Activated CD8-positive, alpha-beta memory T cell treated with anti-CD3 and anti-CD28 coated beads, Interleukin-2, amount 50 U/mL, for 1 hour (primary cell): Measurements from ENCODE around the gene SPRED3.

Source experiments
- DNase-seq: peaks from one replicate; pipeline ENCODE4 v3.0.0-alpha.2; 2020; ENCODE audit errors: extremely low read depth

The SPRED3 gene

DNA sequence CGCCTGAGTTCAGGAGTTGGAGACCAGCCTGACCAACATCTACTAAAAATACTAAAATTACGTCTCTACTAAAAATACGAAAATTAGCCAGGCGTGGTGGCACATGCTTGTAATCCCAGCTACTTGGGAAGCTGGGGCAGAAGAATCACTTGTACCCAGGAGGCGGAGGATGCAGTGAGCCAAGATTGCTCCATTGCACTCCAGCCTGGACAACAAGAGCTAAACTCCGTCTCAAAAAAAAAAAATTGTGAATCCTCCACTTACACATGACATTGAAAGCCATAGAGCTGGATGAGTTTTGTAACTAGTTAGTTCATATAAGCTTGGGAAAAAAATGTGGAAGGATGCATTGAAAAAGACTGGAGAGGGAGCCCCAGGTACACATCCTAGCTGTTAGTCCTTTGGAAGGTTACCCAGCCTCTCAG, 14.6 kb upstream of the SPRED3 start:
- no peak for DNase-seq

DNA sequence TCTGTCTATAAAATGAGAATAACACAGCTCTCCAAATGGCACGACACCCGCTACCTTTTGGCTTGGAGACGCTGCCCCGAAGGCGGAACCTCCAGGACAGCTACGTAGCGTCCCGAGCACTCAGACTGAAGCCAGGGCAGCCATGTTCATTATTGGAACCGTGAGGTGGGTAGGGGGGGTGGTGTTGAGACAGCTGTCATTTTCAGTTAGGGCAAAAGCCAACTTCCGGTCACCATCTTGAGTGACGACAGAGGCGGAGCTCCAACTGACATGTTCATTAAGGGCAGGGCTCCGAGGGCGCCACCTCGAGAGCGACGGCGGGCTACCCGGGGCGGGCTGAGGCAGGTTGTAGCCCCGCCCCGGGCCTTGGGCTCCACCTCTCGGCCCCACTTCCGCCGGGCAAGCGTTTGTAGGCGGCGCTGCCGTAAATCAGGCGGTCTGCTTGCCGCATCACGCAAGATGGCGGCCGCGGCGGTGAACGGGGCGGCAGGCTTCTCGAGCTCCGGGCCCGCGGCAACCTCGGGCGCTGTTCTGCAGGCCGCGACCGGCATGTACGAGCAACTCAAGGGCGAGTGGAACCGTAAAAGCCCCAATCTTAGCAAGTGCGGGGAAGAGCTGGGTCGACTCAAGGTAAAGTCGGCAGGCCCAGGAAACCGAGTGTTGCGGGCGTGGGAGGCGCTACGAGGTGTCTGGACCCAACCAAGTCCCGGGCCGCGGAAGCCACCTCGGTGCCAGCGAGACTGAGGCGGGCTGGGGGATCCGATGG, 14.0 kb upstream of the SPRED3 start, which contains the start of gene PSMD8:
Gene PSMD8 (plus strand): TSS at position 240 of the 766 bp plus-strand sequence. CDS start 31 bp downstream, at position 271.
- DNase-seq: peak; percentile 97

DNA sequence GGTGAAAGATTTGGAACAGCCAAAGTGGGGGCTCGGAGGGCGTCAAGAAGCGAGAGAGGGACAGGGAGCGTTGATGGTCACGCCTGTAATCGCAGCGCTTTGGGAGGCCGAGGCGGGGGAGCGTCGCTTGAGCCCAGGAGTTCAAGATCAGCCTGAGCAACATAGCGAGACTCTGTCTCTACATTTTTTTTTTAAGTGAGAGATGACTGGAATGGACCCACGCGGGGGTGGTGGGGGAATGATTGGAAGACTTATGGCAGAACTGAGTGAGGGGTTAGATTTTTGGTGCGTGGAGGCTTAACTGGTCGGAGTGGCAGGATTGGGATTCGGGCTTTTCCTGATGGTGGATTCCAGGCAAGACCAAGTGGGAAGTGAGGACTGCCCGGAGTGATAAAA, 13.4 kb upstream of the SPRED3 start:
- no peak for DNase-seq

DNA sequence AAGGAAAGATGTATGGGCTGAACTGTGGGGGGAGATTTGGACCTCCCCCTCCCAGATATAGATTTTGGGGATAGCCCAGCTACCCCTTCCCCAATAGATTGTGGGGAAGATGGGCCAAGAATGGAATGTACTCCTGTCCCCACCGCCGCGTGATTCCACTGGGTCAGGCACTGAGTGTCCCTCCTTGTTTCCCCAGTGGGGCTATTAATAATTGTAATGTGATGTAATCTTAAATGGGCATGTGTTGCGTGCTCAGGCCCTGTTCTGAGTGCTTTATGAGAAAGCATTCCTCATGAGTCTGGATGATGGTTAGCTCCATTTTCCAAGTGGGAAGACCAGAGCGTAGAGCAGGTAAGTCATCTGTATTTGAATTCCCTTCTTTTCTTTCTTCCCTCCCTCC, 12.7 kb upstream of the SPRED3 start:
- no peak for DNase-seq

DNA sequence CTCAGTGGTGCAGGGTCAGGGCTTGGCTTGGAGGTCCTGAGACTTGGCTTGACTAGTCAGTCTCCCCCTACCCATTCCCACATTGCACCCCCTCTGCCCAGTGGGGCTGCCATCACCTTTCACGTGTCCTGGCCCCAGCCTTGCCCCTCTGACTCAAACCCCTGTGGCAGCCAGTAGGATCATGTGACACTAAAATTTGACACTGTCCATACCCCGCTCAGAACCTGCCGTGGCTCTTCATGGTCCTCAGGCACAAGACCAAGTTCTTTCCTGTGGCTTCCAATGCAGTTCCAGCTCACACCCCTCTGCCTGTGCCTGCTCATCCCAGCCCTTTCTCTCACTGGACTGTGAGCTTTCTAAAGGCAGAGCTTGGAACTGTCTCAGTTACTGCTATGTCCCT, 11.9 kb upstream of the SPRED3 start:
- no peak for DNase-seq

DNA sequence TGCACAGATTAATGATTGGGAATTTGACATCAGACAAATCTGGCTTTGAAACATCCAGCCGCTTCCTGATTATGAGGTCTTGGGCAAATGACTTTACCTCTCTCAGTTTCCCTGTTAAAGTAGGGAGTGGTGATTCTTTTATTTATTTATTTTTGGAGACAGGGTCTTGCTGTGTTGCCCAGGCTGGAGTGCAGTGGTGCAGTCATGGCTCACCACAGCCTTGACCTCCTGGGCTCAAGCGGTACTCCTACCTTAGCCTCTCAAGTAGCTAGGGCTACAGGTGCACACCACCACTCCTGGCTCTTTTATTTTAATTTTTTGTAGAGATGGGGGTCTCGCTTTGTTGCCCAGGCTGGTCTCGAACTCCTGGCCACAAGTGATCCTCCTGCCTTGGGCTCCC, 11.4 kb upstream of the SPRED3 start:
- DNase-seq: no peak

DNA sequence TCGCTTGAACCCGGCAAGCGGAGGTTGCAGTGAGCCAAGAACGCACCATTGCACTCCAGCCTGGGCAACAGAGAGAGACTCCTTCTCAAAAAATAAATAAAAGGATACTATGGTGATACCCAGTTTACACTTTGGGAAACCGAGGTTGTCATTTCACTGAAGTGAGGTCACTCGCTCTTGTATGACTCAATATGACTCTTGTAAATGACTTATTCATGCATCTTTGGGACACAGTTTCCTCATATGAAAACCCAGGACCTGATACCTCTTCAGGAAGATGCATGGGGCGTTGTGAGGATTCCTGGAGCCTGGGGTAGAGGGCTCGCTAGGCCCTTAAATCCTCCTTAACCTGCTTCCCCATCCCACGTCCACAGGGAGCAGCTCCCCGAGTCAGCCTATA, 9.6 kb upstream of the SPRED3 start:
- DNase-seq: no peak

DNA sequence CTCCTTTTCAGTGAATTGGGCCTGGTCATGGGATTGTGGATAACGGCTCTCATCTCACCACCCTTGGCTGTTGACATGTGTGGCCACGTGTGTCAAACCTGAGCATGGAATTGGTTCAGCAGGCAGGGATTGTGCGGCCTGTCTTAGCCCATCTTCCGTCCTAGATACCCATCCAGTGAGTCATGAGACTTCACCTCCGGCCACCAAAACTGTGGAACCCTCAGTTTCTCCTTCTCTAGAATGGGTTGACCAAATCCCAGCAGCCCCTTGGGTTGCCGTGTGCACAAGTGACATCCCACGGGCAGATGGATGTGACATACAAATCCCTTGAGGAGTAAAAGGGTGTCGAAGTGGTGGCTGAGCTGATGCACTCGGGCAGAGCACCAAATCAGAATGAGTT, 7.4 kb upstream of the SPRED3 start:
- no peak for DNase-seq

DNA sequence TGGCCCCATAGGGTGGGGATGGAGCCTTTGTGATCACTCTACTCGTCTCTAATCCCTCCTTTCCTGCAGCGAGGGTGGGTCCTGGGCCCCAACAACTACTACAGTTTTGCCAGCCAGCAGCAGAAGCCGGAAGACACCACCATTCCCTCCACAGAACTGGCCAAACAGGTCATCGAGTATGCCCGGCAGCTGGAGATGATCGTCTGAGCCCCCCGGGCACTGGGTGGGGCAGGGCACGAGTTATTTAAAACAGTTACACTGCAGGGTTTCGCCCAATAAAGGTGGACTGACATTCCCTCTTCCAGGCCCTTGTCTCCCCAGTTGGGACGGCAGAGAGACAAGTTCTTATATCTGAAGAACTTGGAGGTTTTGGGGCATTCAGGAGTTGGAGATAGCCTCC, 5.3 kb upstream of the SPRED3 start:
- DNase-seq: no peak

DNA sequence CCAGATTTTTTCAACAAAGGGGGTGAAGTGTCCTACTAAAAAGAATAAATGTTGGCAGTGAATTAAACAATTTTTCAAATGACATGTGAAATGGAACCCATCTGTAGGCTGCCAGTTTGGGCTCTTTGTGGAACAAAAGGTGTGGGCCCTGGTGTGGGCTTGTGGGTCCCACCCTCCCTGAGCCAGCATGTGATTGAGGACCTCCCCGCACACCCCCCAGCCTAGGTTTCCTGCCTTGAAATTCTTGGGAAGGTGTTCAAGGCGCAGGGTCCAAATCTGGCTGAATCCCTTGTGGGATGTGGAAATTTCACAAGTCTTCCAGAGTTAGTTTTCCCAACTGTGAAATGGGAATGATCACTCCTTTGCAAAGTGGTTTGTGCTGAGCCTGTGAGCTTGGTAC, 4.8 kb upstream of the SPRED3 start:
- no peak for DNase-seq

DNA sequence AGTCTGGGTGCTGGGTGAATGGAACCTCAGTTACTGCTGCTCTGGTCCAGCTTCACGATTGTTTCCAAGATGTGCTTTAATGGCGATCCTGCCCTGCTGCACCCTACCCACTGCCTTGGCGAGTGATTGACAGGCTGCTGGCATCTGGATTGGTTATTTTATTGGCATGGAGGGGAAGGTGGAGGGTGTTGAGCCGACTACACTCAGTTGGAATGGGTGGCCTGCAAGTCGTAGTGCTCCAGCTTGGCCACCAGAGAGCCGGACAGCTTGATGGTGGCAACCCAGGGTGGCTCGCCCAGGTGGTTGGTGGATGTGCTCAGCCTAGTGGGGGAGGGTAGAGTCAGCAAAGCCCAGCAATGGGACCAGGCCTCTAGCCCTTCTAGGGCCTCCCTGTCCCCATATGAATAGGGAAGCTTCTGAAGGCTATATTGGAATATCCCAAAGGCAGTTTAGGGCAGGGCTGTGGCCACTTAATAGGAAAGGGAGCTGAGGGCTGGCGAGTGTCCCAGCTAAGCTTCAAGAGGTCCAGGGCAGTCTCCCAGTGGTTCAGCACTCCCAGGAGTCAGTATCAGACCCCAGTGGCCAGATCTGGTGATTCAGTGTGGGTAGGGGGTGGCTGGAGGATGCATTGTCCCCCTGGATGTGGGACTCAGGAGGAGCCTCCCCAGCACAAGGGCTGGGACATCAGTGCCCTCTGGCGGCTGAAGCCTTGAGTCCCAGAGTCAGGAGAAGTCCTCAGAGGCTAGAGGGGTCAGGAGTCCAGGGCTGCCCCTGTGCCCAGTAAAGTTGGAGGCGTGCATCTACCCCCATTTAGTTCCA, 4.1 kb upstream of the SPRED3 start:
- no peak for DNase-seq

DNA sequence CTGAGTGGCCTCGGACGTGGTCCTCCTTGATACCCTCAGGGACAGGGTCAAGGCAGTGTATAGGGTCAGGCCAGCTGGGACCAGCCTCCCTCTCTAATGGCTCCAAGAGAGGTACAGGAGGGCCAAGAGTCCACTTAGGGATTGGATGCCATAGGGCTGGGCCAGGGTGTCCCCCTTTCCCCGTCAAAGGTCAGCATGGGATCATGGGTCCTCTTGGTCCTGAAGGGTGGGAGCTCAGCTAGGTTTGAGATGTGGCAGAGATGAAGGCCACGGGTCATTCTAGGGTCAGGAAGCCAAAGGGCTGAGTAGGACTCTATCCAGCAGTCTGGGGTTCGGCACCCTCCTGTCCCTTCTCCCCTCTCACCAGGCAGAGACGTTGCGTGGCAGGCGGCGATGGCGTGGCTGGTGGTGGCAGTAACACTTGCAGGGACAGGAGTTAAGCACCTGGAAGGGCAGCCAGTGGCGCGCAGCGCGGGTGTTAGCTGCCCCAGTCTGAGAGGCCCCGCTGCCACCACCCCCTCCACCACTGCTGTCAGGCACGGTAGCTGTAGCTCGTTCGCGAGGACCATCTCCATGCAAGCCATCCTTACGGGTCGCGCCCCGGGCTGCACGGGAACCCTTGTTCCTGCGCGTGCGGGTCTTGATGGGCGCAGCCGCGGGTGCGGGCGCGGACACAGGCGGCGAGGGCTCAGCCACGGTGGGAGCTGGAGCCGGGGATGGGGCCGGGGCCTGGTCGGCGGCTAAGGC, 3.3 kb upstream of the SPRED3 start:
- DNase-seq: no peak

DNA sequence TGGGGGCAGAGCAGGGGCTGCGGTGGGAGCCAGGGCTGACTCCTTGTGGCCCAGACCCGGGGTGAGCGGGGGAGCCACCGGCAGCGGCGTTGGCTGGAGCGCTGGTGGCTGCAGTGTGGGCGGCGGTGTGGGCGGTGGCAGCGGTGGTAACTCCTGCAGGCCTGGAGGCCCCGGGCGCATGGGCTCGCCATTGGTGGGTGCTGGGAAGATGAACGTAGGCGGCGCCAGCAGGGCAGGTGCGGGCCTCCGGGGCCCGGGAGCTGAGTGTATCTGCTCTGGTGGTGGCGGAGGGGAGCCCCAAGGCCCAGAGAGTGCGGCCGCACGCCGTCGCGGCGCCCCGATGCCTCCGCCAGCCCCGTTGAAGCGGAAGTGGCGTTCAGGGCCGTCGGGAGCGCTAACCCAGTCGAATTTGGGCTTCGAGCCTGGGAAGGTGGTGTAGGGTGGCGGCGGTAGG, 2.7 kb upstream of the SPRED3 start:
- no peak for DNase-seq

DNA sequence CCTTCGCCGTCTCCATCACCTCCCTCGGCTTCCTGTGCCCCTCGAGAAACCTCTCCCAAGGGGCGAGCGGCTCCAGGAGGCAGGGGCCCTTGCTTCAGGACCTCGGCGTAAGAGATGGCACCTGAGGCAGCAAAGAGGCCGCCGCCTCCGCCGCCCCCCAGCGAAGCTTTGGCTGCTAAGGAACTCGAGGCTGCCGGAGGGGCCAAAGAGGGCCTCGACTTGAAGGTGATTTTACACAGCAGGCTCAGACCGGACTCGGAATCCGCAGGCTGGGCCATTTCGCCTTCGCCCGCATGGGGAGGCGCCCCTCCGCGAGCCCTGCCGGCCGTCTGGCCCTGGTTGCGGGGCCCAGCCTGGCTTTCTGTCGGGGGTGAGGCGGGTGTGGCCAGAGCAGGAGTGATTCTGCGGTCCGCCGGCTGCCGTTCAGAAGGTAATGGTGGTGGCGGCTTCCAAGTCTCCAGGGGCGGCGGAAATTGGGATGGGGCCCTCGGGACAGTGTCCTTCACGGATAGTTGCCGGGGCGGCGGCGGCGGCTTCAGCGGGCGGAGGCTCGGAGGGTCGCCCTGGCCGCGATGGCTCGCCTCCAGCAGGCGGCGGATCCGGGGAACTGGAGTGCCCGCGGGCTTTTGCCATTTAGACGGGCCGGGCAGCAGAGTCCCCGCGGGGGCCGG, 2.1 kb upstream of the SPRED3 start:
- no peak for DNase-seq

DNA sequence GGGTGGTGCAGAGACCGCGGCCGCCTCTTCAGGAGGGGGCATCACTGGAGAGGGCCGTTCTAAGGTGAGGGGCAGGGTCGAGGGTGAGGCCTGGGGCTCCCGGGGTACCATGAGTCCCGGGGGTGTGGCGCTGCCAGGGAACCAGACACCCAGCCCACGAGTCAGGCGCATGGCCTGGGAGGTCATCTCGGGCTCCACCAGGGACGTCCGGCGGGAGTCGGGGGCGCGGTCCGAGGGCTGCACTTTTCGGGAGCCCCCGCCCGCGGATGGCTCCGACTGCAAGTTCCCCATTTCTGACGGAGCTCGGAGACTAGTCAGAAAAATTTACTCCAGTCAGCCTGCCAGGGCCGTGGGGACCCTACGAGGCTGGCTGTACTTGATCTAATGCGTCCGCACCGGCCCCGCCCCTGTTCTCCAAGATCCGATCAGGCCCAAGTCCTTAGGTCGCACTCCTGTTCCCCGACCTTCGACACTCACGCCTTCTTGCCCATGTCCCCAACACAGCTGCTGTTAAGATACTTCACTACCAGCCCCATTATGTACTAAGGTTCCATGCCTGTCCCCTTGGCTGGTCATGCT, 1.4 kb upstream of the SPRED3 start:
- DNase-seq: no peak

DNA sequence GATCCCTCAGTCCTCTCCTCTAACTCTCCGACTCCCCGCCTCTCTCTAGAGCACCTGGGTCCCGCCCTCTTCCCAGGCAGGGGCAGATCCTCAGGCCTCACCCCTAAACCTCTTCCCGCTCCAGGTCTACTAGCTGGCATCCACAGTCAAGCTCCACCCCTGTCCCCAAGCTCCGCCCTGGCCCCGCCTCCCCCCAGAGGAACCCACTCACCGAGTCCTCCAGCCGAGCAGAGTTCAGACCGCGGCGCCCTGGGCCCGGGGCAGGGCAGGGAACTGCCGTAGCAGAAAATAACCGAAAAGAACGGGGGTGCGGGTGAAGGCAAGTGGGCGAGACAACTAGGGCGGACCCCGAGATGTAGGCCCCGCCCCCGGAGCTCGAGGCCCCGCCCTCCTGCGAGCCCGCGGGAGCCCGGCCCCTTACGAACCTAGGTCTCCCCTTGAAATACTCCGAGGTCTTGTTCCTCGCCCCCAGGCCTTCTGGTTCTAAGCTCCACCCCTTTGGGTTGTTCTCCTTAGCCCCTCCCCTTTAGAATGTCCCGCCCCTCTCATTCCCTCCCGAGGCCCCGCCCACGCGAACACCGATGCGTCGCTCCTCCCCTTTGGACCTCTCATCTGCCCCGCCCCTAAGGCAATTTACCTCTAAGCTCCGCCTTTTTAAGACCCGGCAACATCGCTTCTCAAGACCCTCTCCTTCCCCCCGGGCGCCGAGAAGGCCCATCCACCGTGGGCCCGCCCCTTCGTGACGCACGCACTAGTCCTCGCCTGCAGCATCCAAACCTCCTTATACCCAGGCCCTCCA, 748 bp upstream of the SPRED3 start, which contains the start of gene GGN:
Gene GGN (minus strand): TSS at position 485 of the 799 bp plus-strand sequence. CDS start 773 bp downstream, outside the sequence.
- DNase-seq: peak; percentile 44

DNA sequence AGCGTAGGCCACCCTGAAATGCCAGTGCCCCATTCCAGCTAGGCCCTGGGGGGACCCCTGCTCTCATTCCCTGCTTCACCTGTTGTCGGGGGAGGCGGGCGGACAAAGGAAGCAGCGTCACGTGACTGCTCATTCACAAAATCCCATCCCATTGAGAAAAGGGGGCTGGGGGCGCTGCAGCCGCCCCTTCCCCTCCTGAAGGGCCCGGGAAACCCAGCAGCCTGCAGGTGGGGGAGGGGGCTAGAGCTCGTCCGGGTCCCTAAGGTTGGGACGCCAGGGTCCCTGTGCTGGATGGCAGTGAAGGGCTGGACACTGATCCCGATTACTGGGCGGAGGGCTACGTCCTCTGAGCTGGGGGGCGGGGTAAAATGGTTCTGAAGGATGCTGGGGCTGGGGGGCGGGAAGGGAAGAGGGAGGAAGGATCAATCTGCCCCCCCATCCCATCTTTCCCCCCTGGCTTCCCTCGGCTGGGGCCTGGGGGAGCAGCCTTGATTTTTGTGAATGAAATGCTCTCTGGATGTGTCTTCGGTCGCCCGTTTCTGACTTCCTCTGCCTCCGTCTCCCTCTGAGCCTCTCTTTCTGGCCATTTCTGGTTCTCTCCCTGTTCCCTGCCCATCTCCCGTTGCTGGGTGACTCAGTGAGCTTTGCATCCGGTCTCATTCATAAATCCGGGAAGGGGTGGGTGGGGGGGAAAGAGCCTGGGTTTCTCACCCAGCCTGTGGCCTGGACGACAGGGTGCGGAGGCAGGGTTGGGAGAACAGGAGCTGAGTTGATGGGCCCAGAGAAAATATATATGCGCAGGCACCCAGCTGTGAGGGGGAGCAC, 816 bp downstream of the SPRED3 start:
- no peak for DNase-seq

DNA sequence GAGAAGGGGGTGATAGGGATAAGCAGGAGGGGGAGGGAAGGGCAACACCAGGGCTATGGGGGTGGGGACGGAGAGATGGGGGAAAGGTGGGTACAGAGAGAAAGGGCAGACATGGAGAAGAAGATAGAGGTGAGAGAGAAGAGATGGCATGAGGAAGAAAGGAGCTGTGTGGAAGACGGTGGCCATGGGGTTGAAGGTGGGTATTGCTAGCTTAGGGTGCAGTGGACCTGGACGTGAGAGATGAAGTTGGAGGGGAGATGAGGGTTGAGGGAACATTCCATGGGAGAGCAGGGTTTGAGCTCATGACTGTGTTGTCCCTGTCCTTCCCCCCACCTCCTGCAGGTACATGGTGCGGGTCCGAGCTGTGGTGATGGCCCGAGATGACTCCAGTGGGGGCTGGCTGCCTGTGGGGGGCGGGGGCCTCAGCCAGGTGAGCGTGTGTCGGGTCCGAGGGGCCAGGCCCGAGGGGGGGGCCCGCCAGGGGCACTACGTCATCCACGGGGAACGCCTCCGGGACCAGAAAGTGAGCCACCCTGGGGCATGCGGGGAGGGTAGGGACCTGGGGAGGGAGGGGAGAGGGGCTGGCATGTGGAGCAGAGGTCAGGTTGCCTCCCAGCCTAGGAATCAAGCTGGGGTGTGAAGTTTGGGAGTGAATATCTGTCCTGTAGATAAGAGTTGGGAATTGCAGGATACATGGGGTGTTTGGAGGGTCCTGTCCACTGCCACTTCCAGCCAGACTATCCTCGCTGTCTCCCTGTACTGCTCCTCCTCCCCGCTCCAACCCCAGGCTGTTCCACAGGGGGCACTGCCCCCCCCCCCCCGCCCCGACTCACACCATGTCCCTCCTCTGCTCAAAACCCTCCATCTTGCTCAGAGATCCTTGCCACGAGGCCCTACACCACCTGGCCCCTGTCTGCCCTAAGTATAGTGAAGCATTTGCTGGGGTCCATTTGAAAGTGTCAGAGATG, 1.7 kb downstream of the SPRED3 start:
- no peak for DNase-seq
